HepG2 (cell line): Measurements from ENCODE around the gene GRB7. TPM values are rescaled to one million over a fixed set of nuclear protein-coding genes. Genes with fewer than 3 reads are reported as not detected.

Experiments used
- FOSL1 ChIP-seq: sonication (generic); formaldehyde crosslinking; IDR thresholded peaks from 2 replicates; pipeline ENCODE4 v1.9.0; 2021; ENCODE audit warnings: missing genetic modification reagents, borderline replicate concordance
- GATA4 ChIP-seq: sonication (generic); IDR thresholded peaks from 2 replicates; pipeline ENCODE4 v1.6.1; 2016; ENCODE audit warnings: antibody characterized with exemption, low read depth, borderline replicate concordance
- PHF8 ChIP-seq: sonication (generic); formaldehyde crosslinking; IDR thresholded peaks from 2 replicates; pipeline ENCODE4 v1.5.0; 2020; ENCODE audit warnings: missing genetic modification reagents
- SIN3B ChIP-seq: fragments of 150-350 bp; IDR thresholded peaks from 2 replicates; pipeline ENCODE4 v1.6.1; 2014; ENCODE audit warnings: low read length
- SMARCE1 ChIP-seq: fragments of 450-650 bp; IDR thresholded peaks from 2 replicates; pipeline ENCODE4 v1.6.1; 2017; ENCODE audit warnings: borderline replicate concordance
- SP5 ChIP-seq: IDR thresholded peaks from 2 replicates; pipeline ENCODE4 v1.6.1; 2016; ENCODE audit warnings: low read depth, borderline replicate concordance
- TFE3 ChIP-seq: IDR thresholded peaks from 2 replicates; pipeline ENCODE4 v1.6.1; 2016
- THAP7 ChIP-seq: sonication (generic); formaldehyde crosslinking; IDR thresholded peaks from 2 replicates; pipeline ENCODE4 v1.8.1; 2023; ENCODE audit warnings: mild to moderate bottlenecking, missing genetic modification reagents
- XBP1 ChIP-seq: sonication (generic); formaldehyde crosslinking; IDR thresholded peaks from 2 replicates; pipeline ENCODE4 v1.5.0; 2020; ENCODE audit warnings: missing genetic modification reagents
- ZBTB7B ChIP-seq: sonication (generic); formaldehyde crosslinking; IDR thresholded peaks from 2 replicates; pipeline ENCODE4 v1.4.0; 2020; ENCODE audit warnings: missing genetic modification reagents
- ZNF18 ChIP-seq: sonication (generic); formaldehyde crosslinking; IDR thresholded peaks from 2 replicates; pipeline ENCODE4 v1.8.0; 2022; ENCODE audit warnings: mild to moderate bottlenecking, missing genetic modification reagents; ENCODE audit not compliant: insufficient replicate concordance
- ZNF318 ChIP-seq: sonication (generic); formaldehyde crosslinking; IDR thresholded peaks from 2 replicates; pipeline ENCODE4 v1.4.0; 2020; ENCODE audit warnings: mild to moderate bottlenecking, missing genetic modification reagents
- ZNF451 ChIP-seq: sonication (generic); formaldehyde crosslinking; IDR thresholded peaks from 2 replicates; pipeline ENCODE4 v1.5.0; 2020; ENCODE audit warnings: mild to moderate bottlenecking, missing genetic modification reagents
- ZNF567 ChIP-seq: sonication (generic); formaldehyde crosslinking; IDR thresholded peaks from 2 replicates; pipeline ENCODE4 v1.8.1; 2023; ENCODE audit warnings: mild to moderate bottlenecking, missing genetic modification reagents, borderline replicate concordance
- ZNF784 ChIP-seq: sonication (generic); formaldehyde crosslinking; IDR thresholded peaks from 2 replicates; pipeline ENCODE4 v1.5.1; 2020; ENCODE audit warnings: missing genetic modification reagents, mild to moderate bottlenecking, borderline replicate concordance
- polyA plus RNA-seq, 8 experiments: library from polyadenylated mRNA; depleted of rRNA in 3 of 8; stranded (reverse) in 7 of 8; unstranded in 1 of 8; fragments of >200 nt; fragmentation: Illumina TruSeq in 4 of 8; extraction: Trizol in 4 of 8; gene quantifications; 2 replicates each; pipeline versions ENCODE4 v1.2.1 to v1.2.3, GENCODE V29; 2011 to 2016; ENCODE audit warnings: low read depth in 4 of 8, missing spikeins in 1 of 8, mixed read lengths in 1 of 8; ENCODE audit not compliant: insufficient read depth in 1 of 8
- total RNA-seq, 5 experiments: library from RNA; depleted of rRNA; stranded (reverse); fragments of >200 nt; fragmentation: Illumina TruSeq; extraction: Trizol; gene quantifications; 2 replicates each; pipeline ENCODE4 v1.2.3, GENCODE V29; 2016; ENCODE audit warnings: low read depth in 1 of 5

The GRB7 gene
- total and polyA plus RNA-seq, 2 of the 13 experiments (the other 11 are each of a cell fraction or from before 2014, with no cell fraction given): 60.2 to 77.7 TPM

GRCh38 chr17:39702901-39703893 is 34.5 kb upstream of the GRB7 start (continued):
- 0 out of 2 replicates have a peak, but pooled peaks have one; percentile 13 for TF ChIP-seq PHF8
- peak; percentile 87; the same call in 1 of the 2 replicates for TF ChIP-seq ZBTB7B
- TF ChIP-seq ZNF318 (CRISPR knock-in tag): peak; percentile 55; the same call in 1 of the 2 replicates
- no peak for TF ChIP-seq ZNF567 (CRISPR knock-in tag)
- TF ChIP-seq THAP7 (CRISPR knock-in tag): peak; percentile 66; the same call in 1 of the 2 replicates
- TF ChIP-seq SMARCE1: no peak
- TF ChIP-seq ZNF451 (CRISPR knock-in tag): no peak; the same call in 1 of the 2 replicates
- no peak for TF ChIP-seq XBP1 (CRISPR knock-in tag)
- TF ChIP-seq SP5 (CRISPR knock-in tag): peak; percentile 51; the same call in 1 of the 2 replicates
- no peak for TF ChIP-seq FOSL1 (CRISPR knock-in tag)
- TF ChIP-seq SIN3B: no peak
- no peak; the same call in 1 of the 2 replicates for TF ChIP-seq GATA4
- TF ChIP-seq ZNF784 (CRISPR knock-in tag): peak; percentile 75; the same call in 1 of the 2 replicates
- no peak for TF ChIP-seq TFE3 (CRISPR knock-in tag)
- TF ChIP-seq ZNF18 (CRISPR knock-in tag): peak; percentile 65
